OCI-LY3 (cell line): ENCODE data around the gene SPDL1.

Source experiments
- H2AFZ ChIP-seq: fragments of 200-600, 300-600 bp; shearing (Covaris generic); 2 replicates; pipeline ENCODE4 v1.6.0; 2014; ENCODE audit warnings: antibody characterized with exemption, low read depth, low read length
- H3K27ac ChIP-seq: fragments of 200-600, 300-600 bp; sonication (generic); 2 replicates; pipeline ENCODE4 v1.5.1; 2014; ENCODE audit warnings: mild to moderate bottlenecking, low read length, moderate library complexity, mixed read lengths
- H3K27me3 ChIP-seq: fragments of 200-600, 300-600 bp; sonication (generic); 2 replicates; pipeline ENCODE4 v1.6.1; 2014; ENCODE audit warnings: low read depth, low read length, mixed read lengths
- H3K36me3 ChIP-seq: fragments of 200-600, 300-600 bp; sonication (generic); replicated peaks from 2 replicates; pipeline ENCODE3; 2014; ENCODE audit warnings: low read depth, low read length, mixed read lengths
- H3K4me1 ChIP-seq: fragments of 300-600, 200-600 bp; sonication (generic); 2 replicates; pipeline ENCODE4 v1.6.1; 2014; ENCODE audit warnings: low read length, mixed read lengths
- H3K4me2 ChIP-seq: fragments of 200-600, 300-600 bp; sonication (generic); 2 replicates; pipeline ENCODE4 v1.6.1; 2014; ENCODE audit warnings: low read length, mixed read lengths
- H3K4me3 ChIP-seq: fragments of 300-600, 200-600 bp; sonication (generic); 2 replicates; pipeline ENCODE4 v1.5.1; 2014; ENCODE audit warnings: antibody characterized with exemption, mild to moderate bottlenecking, low read length, moderate library complexity
- H3K79me2 ChIP-seq: fragments of 300-600, 200-600 bp; shearing (Covaris generic); 2 replicates; pipeline ENCODE4 v1.6.1; 2014; ENCODE audit warnings: mild to moderate bottlenecking, low read length, mixed read lengths
- H3K9ac ChIP-seq: fragments of 300-600, 200-600 bp; shearing (Covaris generic); 2 replicates; pipeline ENCODE4 v1.6.0; 2014; ENCODE audit warnings: mild to moderate bottlenecking, low read length, moderate library complexity
- H3K9me3 ChIP-seq: fragments of 200-600, 300-600 bp; shearing (Covaris generic); 2 replicates; pipeline ENCODE4 v1.6.1; 2014; ENCODE audit warnings: low read length, mixed read lengths; ENCODE audit not compliant: insufficient read depth
- H4K20me1 ChIP-seq: fragments of 200-600, 300-600 bp; sonication (generic); 2 replicates; pipeline ENCODE4 v1.6.1; 2016; ENCODE audit warnings: low read length, mixed read lengths; ENCODE audit not compliant: insufficient read depth
- CTCF ChIP-seq: fragments of 200-600, 300-600 bp; sonication (generic); IDR thresholded peaks from 2 replicates; pipeline ENCODE4 v1.5.1; 2014; ENCODE audit warnings: antibody characterized with exemption, low read length, low read depth
- EZH2phosphoT487 ChIP-seq: fragments of 200-600 bp; shearing (Covaris generic); IDR thresholded peaks from 2 replicates; pipeline ENCODE4 v1.6.1; 2018; ENCODE audit warnings: antibody characterized with exemption, mixed run types, low read depth

The SPDL1 gene

DNA sequence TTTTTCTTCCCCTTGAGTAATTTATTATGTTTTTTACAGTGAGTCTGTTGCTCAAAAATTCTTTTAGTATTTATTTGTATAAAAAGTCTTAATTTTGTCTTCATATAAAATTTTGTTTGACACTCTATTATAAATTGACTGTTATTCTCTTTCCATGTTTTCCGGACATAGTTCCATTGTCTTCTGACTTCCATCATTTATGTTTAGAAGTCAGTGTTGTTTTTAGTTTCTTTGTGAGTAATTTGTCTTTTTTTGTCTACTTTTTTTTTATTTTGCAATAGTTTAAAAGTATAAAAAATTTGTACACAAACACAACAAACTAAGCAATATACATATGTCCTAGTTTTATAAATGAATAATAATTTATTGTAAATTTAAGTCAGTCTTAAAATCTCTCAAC, 25.7 kb upstream of the SPDL1 start:
- Histone ChIP-seq H3K9me3 (no peaks in the 10 kb centered on the region), H3K79me2 (no peaks in the 10 kb centered on the region), H2AFZ (no peak overlapping the region), H4K20me1 (no peaks in the 10 kb centered on the region), H3K4me1 (peaks cover 12% of the 10 kb centered on the region), H3K9ac (no peak overlapping the region), H3K4me3 (no peak overlapping the region), H3K4me2 (no peak overlapping the region), H3K36me3 (no peaks in the 10 kb centered on the region), H3K27ac (no peak overlapping the region), H3K27me3 (peaks cover 60% of the 10 kb centered on the region)
- no peak for TF ChIP-seq EZH2phosphoT487

- Histone ChIP-seq H4K20me1 (no peaks in the 10 kb centered on the region), H3K4me3 (no peak overlapping the region), H3K4me1 (no peaks in the 10 kb centered on the region), H3K9ac (no peak overlapping the region), H3K27me3 (peaks cover 73% of the 10 kb centered on the region), H3K9me3 (no peaks in the 10 kb centered on the region), H3K79me2 (no peaks in the 10 kb centered on the region), H2AFZ (no peak overlapping the region), H3K4me2 (no peak overlapping the region), H3K27ac (no peak overlapping the region), H3K36me3 (no peaks in the 10 kb centered on the region)
- TF ChIP-seq CTCF, result no peak
- TF ChIP-seq EZH2phosphoT487, result no peak
Measured at GRCh38 chr5:169561893-169562292, 21.7 kb upstream of the SPDL1 start.

GRCh38 chr5:169563369-169563768, 20.2 kb upstream of the SPDL1 start:
- peaks cover 72% of the 10 kb centered on the region for H3K27me3 ChIP-seq

GRCh38 chr5:169566202-169566601, 17.4 kb upstream of the SPDL1 start:
- Histone ChIP-seq H2AFZ (no peak overlapping the region), H3K9ac (no peak overlapping the region), H3K36me3 (no peaks in the 10 kb centered on the region), H3K4me1 (no peaks in the 10 kb centered on the region), H3K4me3 (no peak overlapping the region), H3K4me2 (no peak overlapping the region), H3K27me3 (peaks cover 68% of the 10 kb centered on the region), H3K27ac (no peak overlapping the region), H3K9me3 (no peaks in the 10 kb centered on the region), H3K79me2 (no peaks in the 10 kb centered on the region), H4K20me1 (no peaks in the 10 kb centered on the region)
- TF ChIP-seq EZH2phosphoT487 (no peak), CTCF (no peak)

More at GRCh38 chr5:169563369-169563768, 20.2 kb upstream of the SPDL1 start:
- TF ChIP-seq CTCF (no peak), EZH2phosphoT487 (no peak)
- H3K9ac ChIP-seq, result no peak overlapping the region
- H2AFZ ChIP-seq, result no peak overlapping the region
- no peaks in the 10 kb centered on the region for H3K9me3 ChIP-seq
- no peak overlapping the region for H3K4me3 ChIP-seq
- no peak overlapping the region for H3K27ac ChIP-seq
- no peaks in the 10 kb centered on the region for H3K4me1 ChIP-seq
- H3K79me2 ChIP-seq, result no peaks in the 10 kb centered on the region
- H3K4me2 ChIP-seq, result no peak overlapping the region
- no peaks in the 10 kb centered on the region for H3K36me3 ChIP-seq
- H4K20me1 ChIP-seq, result no peaks in the 10 kb centered on the region

GRCh38 chr5:169567079-169567478, 16.5 kb upstream of the SPDL1 start:
- H3K27me3 ChIP-seq, result peaks cover 64% of the 10 kb centered on the region
- TF ChIP-seq CTCF, result no peak
- no peak for TF ChIP-seq EZH2phosphoT487
- H3K4me3 ChIP-seq, result no peak overlapping the region
- no peaks in the 10 kb centered on the region for H3K36me3 ChIP-seq
- H4K20me1 ChIP-seq, result no peaks in the 10 kb centered on the region
- H3K9ac ChIP-seq, result no peak overlapping the region
- no peak overlapping the region for H3K4me2 ChIP-seq
- no peaks in the 10 kb centered on the region for H3K79me2 ChIP-seq
- no peak overlapping the region for H3K27ac ChIP-seq
- no peak overlapping the region for H2AFZ ChIP-seq
- no peaks in the 10 kb centered on the region for H3K9me3 ChIP-seq
- H3K4me1 ChIP-seq, result no peaks in the 10 kb centered on the region
